GM23248 (cell line): ENCODE results near the gene HBA2. TPM values are rescaled to one million over a fixed set of nuclear protein-coding genes. Genes with fewer than 3 reads are reported as not detected.
A peak's percentile ranks its signal among the peaks of the same experiment; 100 is the strongest.
"Not testable (repeated sequence)": the region's sequence is repeated elsewhere in the genome, so short reads cannot be mapped to it uniquely, and the experiment has no call there.

Experiments
- DNase-seq: peaks from one replicate; pipeline ENCODE4 v3.0.0-alpha.2; 2015
- H2AFZ ChIP-seq: fragments of 200-600 bp; sonication (generic); 2 replicates; pipeline ENCODE4 v1.6.1; 2016; ENCODE audit warnings: antibody characterized with exemption
- H3F3A ChIP-seq: fragments of 200-600 bp; sonication (generic); 2 replicates; pipeline ENCODE4 v1.6.1; 2016; ENCODE audit warnings: mild to moderate bottlenecking, antibody characterized with exemption, mixed run types; ENCODE audit not compliant: insufficient read depth
- H3K27ac ChIP-seq: fragments of 200-600 bp; sonication (generic); 2 replicates; pipeline ENCODE4 v1.5.1; 2016; ENCODE audit warnings: mild to moderate bottlenecking
- H3K27me3 ChIP-seq: fragments of 200-600 bp; sonication (generic); replicated peaks from 2 replicates; pipeline ENCODE4 v1.6.1; 2016; ENCODE audit warnings: mild to moderate bottlenecking; ENCODE audit not compliant: insufficient read depth
- H3K36me3 ChIP-seq: fragments of 200-600 bp; sonication (generic); 2 replicates; pipeline ENCODE4 v1.6.1; 2016; ENCODE audit warnings: low read depth, mild to moderate bottlenecking
- H3K4me1 ChIP-seq: fragments of 200-600 bp; sonication (generic); 2 replicates; pipeline ENCODE4 v1.6.1; 2016; ENCODE audit warnings: mild to moderate bottlenecking; ENCODE audit not compliant: insufficient read depth
- H3K4me2 ChIP-seq: fragments of 200-600 bp; sonication (generic); one replicate; pipeline ENCODE4 v1.6.1; 2016; ENCODE audit warnings: mild to moderate bottlenecking; ENCODE audit not compliant: unreplicated experiment
- H3K4me3 ChIP-seq: fragments of 200-600 bp; sonication (generic); 2 replicates; pipeline ENCODE4 v1.5.1; 2016; ENCODE audit warnings: mild to moderate bottlenecking
- H3K79me2 ChIP-seq: fragments of 200-600 bp; sonication (generic); 2 replicates; pipeline ENCODE4 v1.6.1; 2016; ENCODE audit warnings: mild to moderate bottlenecking; ENCODE audit not compliant: insufficient read depth
- H3K9ac ChIP-seq: fragments of 200-600 bp; sonication (generic); 2 replicates; pipeline ENCODE4 v1.6.1; 2016; ENCODE audit warnings: mild to moderate bottlenecking
- H3K9me2 ChIP-seq: fragments of 200-600 bp; sonication (generic); 2 replicates; pipeline ENCODE4 v1.6.1; 2016; ENCODE audit warnings: mixed run types, mild to moderate bottlenecking, moderate library complexity; ENCODE audit not compliant: insufficient read depth
- H3K9me3 ChIP-seq: fragments of 200-600 bp; sonication (generic); one replicate; pipeline ENCODE4 v1.6.1; 2017; ENCODE audit warnings: low read depth
- H4K20me1 ChIP-seq: fragments of 200-600 bp; sonication (generic); 2 replicates; pipeline ENCODE4 v1.6.0; 2016; ENCODE audit not compliant: insufficient read depth
- EZH2 ChIP-seq: fragments of 200-600 bp; sonication (generic); IDR thresholded peaks from 2 replicates; pipeline ENCODE4 v1.6.1; 2018; ENCODE audit warnings: antibody characterized with exemption, mild to moderate bottlenecking; ENCODE audit not compliant: insufficient read depth, poor library complexity, severe bottlenecking
- EZH2phosphoT487 ChIP-seq: fragments of 200-600 bp; sonication (generic); IDR thresholded peaks from 2 replicates; pipeline ENCODE4 v1.6.1; 2018; ENCODE audit warnings: antibody characterized with exemption, moderate library complexity, mild to moderate bottlenecking, low read depth; ENCODE audit not compliant: insufficient read depth
- WGBS, 2 experiments: methylation state at CpG; one replicate each; pipeline ENCODE4 v1.1.6; 2015 to 2017; ENCODE audit warnings: low lambda C conversion rate in 2 of 2, low coverage in 1 of 2; ENCODE audit errors: missing lambda C conversion rate in 2 of 2; 5-methylcytosine and 5-hydroxymethylcytosine counted together
- in situ Hi-C: fragments of 300-500 bp; cut with MboI; formaldehyde crosslinking; loops from 2 replicates; pipeline ENCODE4 v1.15.0; 2020
- polyA plus RNA-seq: library from polyadenylated mRNA; unstranded; fragments of >200 nt; fragmentation: Nextera tagmentation; extraction: Ambion mirVana; gene quantifications from 2 replicates; pipeline ENCODE4 v1.2.1, GENCODE V29; 2016
- total RNA-seq: library from RNA; depleted of rRNA; stranded (reverse); fragments of >200 nt; shearing (Covaris generic); gene quantifications from 2 replicates; pipeline ENCODE4 v1.2.3, GENCODE V29; 2014

The HBA2 gene
- total and polyA plus RNA-seq, 2 experiments from 2014 or later, result not detected

- H3K36me3 ChIP-seq, result no peaks in the 10 kb centered on the region
- no peaks in the 10 kb centered on the region for H4K20me1 ChIP-seq
- no peaks in the 10 kb centered on the region for H3K4me1 ChIP-seq
- WGBS, 2 experiments, result 71 to 76% methylated on average over 14 of the region's 14 CpGs
- no peaks in the 10 kb centered on the region for H3K27me3 ChIP-seq
- H3K79me2 ChIP-seq, result no peaks in the 10 kb centered on the region
- H3K9ac ChIP-seq, result no peak overlapping the region
- H3K9me2 ChIP-seq, result no peaks in the 10 kb centered on the region
- H3F3A ChIP-seq, result no peaks in the 10 kb centered on the region
- H3K9me3 ChIP-seq, result no peaks in the 10 kb centered on the region
- no peak for TF ChIP-seq EZH2
- no peak for TF ChIP-seq EZH2phosphoT487
- in situ Hi-C loops, result no loop called here
- H3K4me3 ChIP-seq, result no peak overlapping the region
- no peak overlapping the region for H3K27ac ChIP-seq
- DNase-seq, result no peak
- H2AFZ ChIP-seq, result no peak overlapping the region
- H3K4me2 ChIP-seq, result no peak overlapping the region
Measured at GRCh38 chr16:144797-145252, 27.9 kb upstream of the HBA2 start.

- Histone ChIP-seq H3K36me3 (no peaks in the 10 kb centered on the region), H3K4me2 (no peak overlapping the region), H3K27ac (no peak overlapping the region), H3K9ac (no peak overlapping the region), H2AFZ (no peak overlapping the region), H3K9me3 (no peaks in the 10 kb centered on the region), H3K4me3 (no peak overlapping the region), H3K9me2 (no peaks in the 10 kb centered on the region), H3K4me1 (no peaks in the 10 kb centered on the region), H3K27me3 (peaks cover 4% of the 10 kb centered on the region; the same call in 1 of the 2 replicates), H4K20me1 (no peaks in the 10 kb centered on the region), H3F3A (no peaks in the 10 kb centered on the region), H3K79me2 (no peaks in the 10 kb centered on the region)
- DNase-seq, result no peak
- TF ChIP-seq EZH2phosphoT487, result no peak
- no peak for TF ChIP-seq EZH2
- WGBS, 2 experiments, result 81 to 86% methylated on average over 2 of the region's 2 CpGs
- in situ Hi-C loops, result no loop called here
Measured at GRCh38 chr16:146646-147045, 26.0 kb upstream of the HBA2 start.

GRCh38 chr16:149024-149660 lies 23.5 kb upstream of the HBA2 start:
- Histone ChIP-seq H3F3A (no peaks in the 10 kb centered on the region), H3K79me2 (no peaks in the 10 kb centered on the region), H3K4me3 (no peak overlapping the region), H3K36me3 (no peaks in the 10 kb centered on the region), H3K27me3 (peaks cover 4% of the 10 kb centered on the region; the same call in 1 of the 2 replicates), H4K20me1 (no peaks in the 10 kb centered on the region), H3K9me2 (no peaks in the 10 kb centered on the region), H3K27ac (no peak overlapping the region), H3K9me3 (no peaks in the 10 kb centered on the region), H3K4me2 (no peak overlapping the region), H2AFZ (no peak overlapping the region), H3K9ac (no peak overlapping the region), H3K4me1 (no peaks in the 10 kb centered on the region)
- in situ Hi-C loops, result no loop called here
- no peak for TF ChIP-seq EZH2phosphoT487
- TF ChIP-seq EZH2, result no peak
- 45 to 50% methylated on average over 9 of the region's 9 CpGs for WGBS, 2 experiments
- peak; percentile 23 for DNase-seq

- Histone ChIP-seq H3K9me2 (no peaks in the 10 kb centered on the region), H3K27ac (no peak within 1 kb of the TSS), H3K4me2 (no peak within 1 kb of the TSS), H3K9ac (no peak within 1 kb of the TSS), H3K79me2 (no peaks in the 10 kb centered on the region), H3F3A (no peaks in the 10 kb centered on the region), H3K27me3 (peaks cover 17% of the 10 kb centered on the region), H2AFZ (no peak within 1 kb of the TSS), H3K4me3 (no peak within 1 kb of the TSS), H3K9me3 (no peaks in the 10 kb centered on the region), H3K4me1 (no peaks in the 10 kb centered on the region), H4K20me1 (no peaks in the 10 kb centered on the region), H3K36me3 (no peaks in the 10 kb centered on the region)
- in situ Hi-C loops, result no loop called here
- no peak for TF ChIP-seq EZH2phosphoT487
- TF ChIP-seq EZH2, result no peak
- 78 to 79% methylated on average over 16 to 17 of the region's 17 CpGs for WGBS, 2 experiments
- no peak for DNase-seq
Measured at GRCh38 chr16:152141-153128, 20.2 kb upstream of the HBA2 start, which contains the start of gene HBZ. Gene HBZ, plus strand, starts transcription at chr16:152644. Its CDS starts 266 bp downstream, at chr16:152910.

GRCh38 chr16:153129-153521 lies 19.6 kb upstream of the HBA2 start:
- DNase-seq, H3K4me2 ChIP-seq, H3K9ac ChIP-seq, H3K9me2 ChIP-seq, H3K27ac ChIP-seq, in situ Hi-C loops, H3F3A ChIP-seq, H3K36me3 ChIP-seq, H2AFZ ChIP-seq, H3K4me3 ChIP-seq, H3K4me1 ChIP-seq, H3K9me3 ChIP-seq, H4K20me1 ChIP-seq, H3K79me2 ChIP-seq: not testable (repeated sequence)
- H3K27me3 ChIP-seq, result peaks cover 23% of the 10 kb centered on the region
- 36 to 100% methylated on average over 1 to 4 of the region's 6 CpGs for WGBS, 2 experiments

- DNase-seq, H3K79me2 ChIP-seq, H4K20me1 ChIP-seq, H3K27ac ChIP-seq, H3K9ac ChIP-seq, H3K9me3 ChIP-seq, H3F3A ChIP-seq, H3K9me2 ChIP-seq, H3K4me2 ChIP-seq, H3K36me3 ChIP-seq, H3K4me1 ChIP-seq, in situ Hi-C loops, H3K4me3 ChIP-seq, H2AFZ ChIP-seq: not testable (repeated sequence)
- peaks cover 23% of the 10 kb centered on the region for H3K27me3 ChIP-seq
- no CpG with 5 or more reads among the region's 74 CpGs for WGBS, 2 experiments
Measured at GRCh38 chr16:153550-154216, 19.0 kb upstream of the HBA2 start.
